Muscle layer of colon (tissue), 2 donors: ENCODE data around the gene MYMK.
A peak's percentile ranks its signal among the peaks of the same experiment; 100 is the strongest.

Experiments used
- H3K27ac ChIP-seq: one replicate; pipeline ENCODE4 v1.7.0; 2013; ENCODE audit warnings: low read depth, mild to moderate bottlenecking, low read length, moderate library complexity
- H3K27me3 ChIP-seq, 2 donors: one replicate each; pipeline ENCODE4 v1.7.0; 2013; ENCODE audit warnings: low read length in 2 of 2, mild to moderate bottlenecking in 2 of 2; ENCODE audit not compliant: insufficient read depth in 2 of 2, control insufficient read depth in 1 of 2
- H3K36me3 ChIP-seq: one replicate; pipeline ENCODE4 v1.7.0; 2013; ENCODE audit warnings: mild to moderate bottlenecking, low read length; ENCODE audit not compliant: insufficient read depth
- H3K4me1 ChIP-seq: one replicate; pipeline ENCODE4 v1.7.0; 2013; ENCODE audit warnings: mild to moderate bottlenecking, low read length; ENCODE audit not compliant: insufficient read depth
- H3K4me3 ChIP-seq, 2 donors: one replicate each; pipeline ENCODE4 v1.7.0; 2013; ENCODE audit warnings: low read length in 2 of 2, low read depth in 1 of 2, mild to moderate bottlenecking in 1 of 2, moderate library complexity in 1 of 2
- H3K9ac ChIP-seq: one replicate; pipeline ENCODE4 v1.7.0; 2013; ENCODE audit warnings: low read length
- H3K9me3 ChIP-seq: one replicate; pipeline ENCODE4 v1.7.0; 2013; ENCODE audit warnings: mild to moderate bottlenecking, low read length
- donor health status: abdominal sarcoma.
- donor health status: Adenocarcinoma of cecum.

MYMK gene

DNA sequence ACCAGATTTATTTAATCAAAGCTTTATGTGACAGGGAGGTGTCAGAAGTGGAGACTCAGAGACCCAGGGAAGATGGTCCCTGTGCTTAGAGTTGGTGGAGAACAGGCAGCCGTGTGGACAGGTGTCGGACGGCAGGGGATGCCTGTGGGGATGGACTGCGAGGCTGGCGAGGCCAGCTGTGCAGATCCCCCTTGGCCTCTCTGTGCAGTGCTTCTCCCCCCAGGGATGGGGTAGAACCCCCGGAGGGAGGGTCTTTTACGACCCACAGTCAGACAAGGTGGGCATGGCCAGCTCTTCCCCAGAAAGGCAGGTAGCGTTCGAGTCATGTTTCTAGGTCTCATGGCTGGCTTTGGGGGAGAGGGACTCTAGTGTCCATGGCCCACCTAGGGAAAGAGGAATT is 41.1 kb downstream of the MYMK start:
- Histone ChIP-seq H3K9ac (no peak overlapping the region), H3K36me3 (no peaks in the 10 kb centered on the region), H3K4me1 (peaks cover 8% of the 10 kb centered on the region), H3K9me3 (no peaks in the 10 kb centered on the region), H3K4me3 (no peak overlapping the region), H3K27ac (no peak overlapping the region), H3K27me3 (peaks cover 0 to 17% of the 10 kb centered on the region in 2 donors)

DNA sequence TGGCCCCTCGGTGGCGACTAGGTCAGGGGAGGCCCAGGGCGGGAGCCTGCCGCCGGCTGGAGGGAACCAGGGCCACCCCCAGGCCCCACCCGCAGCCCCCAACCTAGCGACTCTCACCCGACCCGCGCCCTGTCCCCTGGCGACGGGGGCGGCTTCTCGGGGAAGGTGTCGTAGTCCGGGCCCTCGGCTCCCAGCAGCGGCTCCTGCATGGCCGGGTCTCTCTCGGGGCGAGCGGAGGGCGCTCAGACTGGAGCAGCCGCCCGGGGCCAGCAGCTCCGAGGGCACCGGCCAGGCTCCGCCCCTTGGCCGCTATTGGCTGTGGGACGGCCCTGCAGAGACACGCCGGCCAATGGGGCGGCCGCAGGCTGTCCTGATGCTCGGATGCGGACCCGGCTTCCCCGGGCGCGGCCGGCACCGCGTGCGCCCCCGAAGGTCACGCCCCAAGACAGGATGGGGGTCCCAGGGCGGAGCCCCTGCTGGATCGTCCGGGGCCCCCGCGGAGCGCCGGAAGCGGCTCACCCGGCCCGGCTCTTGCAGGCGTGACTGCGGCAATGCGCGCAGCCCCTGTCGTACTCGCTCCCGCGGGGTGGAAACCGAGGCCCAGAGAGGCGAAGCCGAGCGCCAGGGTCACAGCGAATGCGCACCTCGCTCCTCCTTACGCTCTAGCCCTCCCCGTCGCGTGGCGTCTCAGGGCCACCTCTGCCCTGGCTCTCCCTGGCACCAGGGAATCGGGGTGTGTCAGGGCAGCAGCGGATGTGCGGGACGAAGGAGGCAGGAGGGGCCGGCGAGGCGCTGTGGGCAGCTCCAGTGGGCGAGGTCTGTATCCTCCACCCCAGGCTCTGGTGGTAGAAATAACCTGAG is 45.7 kb downstream of the MYMK start, which contains the start of gene SLC2A6:
Gene SLC2A6 (minus strand): TSS at position 249 of the 861 bp plus-strand sequence. CDS start 40 bp downstream, at position 209.
- peaks cover 8% of the 10 kb centered on the region for H3K4me1 ChIP-seq
- peak within 1 kb of the TSS; percentile 49 for H3K9ac ChIP-seq
- H3K9me3 ChIP-seq: no peaks in the 10 kb centered on the region
- no peak within 1 kb of the TSS for H3K27ac ChIP-seq
- H3K27me3 ChIP-seq: peaks cover 0 to 4% of the 10 kb centered on the region in 2 donors
- no peaks in the 10 kb centered on the region for H3K36me3 ChIP-seq
- H3K4me3 ChIP-seq: peak within 1 kb of the TSS; percentile 55 to 60

DNA sequence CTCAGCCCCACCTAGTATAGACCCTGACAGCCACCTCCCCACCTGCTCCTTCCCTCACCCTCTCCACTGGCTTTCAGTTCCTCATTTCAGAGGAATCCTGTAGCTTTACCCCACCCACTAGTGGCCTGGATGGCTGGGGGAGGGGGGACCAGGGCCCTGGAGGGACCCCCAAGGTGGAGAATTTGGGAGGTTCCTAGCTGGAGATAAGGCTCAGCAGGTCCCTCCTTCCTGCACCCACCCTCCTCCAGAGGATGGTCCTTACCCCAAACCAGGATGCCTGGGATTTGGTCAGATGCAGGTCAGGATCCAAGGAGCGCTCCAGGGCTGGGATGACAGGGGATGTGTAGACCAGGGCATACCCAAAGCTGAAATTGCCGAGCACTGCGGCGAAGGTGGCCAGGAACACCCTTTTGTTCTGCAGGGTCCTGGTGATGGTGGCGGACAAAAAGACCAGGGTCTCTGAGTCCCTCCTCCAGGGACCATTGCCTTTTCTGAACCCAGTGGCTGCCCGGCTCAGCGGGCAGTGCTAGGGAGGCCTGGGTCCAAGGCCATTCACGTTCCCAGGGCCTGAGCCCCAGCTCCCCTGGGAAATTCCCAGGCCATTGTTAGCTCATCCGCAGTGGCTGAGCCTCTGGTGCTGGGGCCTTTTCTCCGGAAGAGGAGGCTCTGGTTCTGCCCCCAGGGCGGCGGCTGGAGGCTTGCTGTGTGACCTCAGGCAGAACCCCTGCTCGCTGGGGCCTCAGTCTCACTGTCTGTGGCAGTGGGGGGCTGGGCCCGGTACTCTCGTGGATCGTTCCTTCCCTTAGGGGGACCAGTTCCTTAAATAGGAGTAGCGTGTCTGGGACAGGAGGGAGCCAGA is 46.5 kb downstream of the MYMK start:
- H3K27ac ChIP-seq: no peak overlapping the region
- no peaks in the 10 kb centered on the region for H3K9me3 ChIP-seq
- peak overlapping the region; percentile 55 to 60 for H3K4me3 ChIP-seq
- H3K36me3 ChIP-seq: no peaks in the 10 kb centered on the region
- peak overlapping the region; percentile 49 for H3K9ac ChIP-seq
- H3K4me1 ChIP-seq: peaks cover 8% of the 10 kb centered on the region
- no peaks in the 10 kb centered on the region for H3K27me3 ChIP-seq

DNA sequence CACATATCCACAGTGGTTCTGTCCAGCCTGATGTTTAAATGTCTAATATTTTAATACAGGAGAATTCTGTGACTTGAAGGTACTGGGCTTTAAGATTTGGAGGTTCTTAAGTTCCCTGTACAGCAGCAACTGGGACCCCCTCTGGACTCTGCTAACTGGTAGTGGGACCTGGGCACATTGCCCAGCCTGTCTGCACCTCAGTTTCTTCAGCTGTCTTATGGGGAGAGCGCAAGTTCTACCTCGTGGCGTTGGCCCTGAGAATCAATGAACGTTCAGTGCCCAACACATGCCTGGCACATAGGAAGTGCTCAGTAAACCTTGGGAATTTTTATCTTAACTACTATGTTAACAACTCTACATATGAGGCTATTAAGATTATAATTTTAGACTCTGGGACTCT is 47.3 kb downstream of the MYMK start:
- H3K9me3 ChIP-seq: no peaks in the 10 kb centered on the region
- H3K4me3 ChIP-seq: no peak overlapping the region
- H3K9ac ChIP-seq: no peak overlapping the region
- H3K4me1 ChIP-seq: peaks cover 8% of the 10 kb centered on the region
- H3K27ac ChIP-seq: no peak overlapping the region
- no peaks in the 10 kb centered on the region for H3K36me3 ChIP-seq
- H3K27me3 ChIP-seq: no peaks in the 10 kb centered on the region

DNA sequence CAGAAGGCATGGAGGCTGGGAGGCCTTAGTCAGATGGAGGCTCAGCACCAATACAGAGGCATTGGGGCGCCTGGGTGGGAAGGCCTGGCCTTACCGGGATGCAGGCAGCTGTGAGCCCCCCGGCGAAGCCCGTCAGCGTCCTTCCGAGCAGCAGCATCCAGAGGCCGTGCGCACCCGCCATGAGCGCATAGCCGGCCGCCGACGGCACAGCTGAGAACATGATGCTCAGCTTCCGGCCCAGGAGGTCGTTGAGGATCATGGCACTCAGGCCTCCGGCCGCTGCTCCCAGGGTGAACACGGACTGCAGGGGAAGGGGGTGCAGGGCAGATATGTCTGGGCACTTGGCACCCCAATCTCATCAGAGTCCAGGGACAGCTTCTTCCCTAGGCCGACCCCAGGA is 47.8 kb downstream of the MYMK start:
- Histone ChIP-seq H3K9me3 (no peaks in the 10 kb centered on the region), H3K27me3 (no peaks in the 10 kb centered on the region), H3K4me1 (peaks cover 8% of the 10 kb centered on the region), H3K9ac (no peak overlapping the region), H3K36me3 (no peaks in the 10 kb centered on the region), H3K27ac (no peak overlapping the region), H3K4me3 (no peak overlapping the region)

DNA sequence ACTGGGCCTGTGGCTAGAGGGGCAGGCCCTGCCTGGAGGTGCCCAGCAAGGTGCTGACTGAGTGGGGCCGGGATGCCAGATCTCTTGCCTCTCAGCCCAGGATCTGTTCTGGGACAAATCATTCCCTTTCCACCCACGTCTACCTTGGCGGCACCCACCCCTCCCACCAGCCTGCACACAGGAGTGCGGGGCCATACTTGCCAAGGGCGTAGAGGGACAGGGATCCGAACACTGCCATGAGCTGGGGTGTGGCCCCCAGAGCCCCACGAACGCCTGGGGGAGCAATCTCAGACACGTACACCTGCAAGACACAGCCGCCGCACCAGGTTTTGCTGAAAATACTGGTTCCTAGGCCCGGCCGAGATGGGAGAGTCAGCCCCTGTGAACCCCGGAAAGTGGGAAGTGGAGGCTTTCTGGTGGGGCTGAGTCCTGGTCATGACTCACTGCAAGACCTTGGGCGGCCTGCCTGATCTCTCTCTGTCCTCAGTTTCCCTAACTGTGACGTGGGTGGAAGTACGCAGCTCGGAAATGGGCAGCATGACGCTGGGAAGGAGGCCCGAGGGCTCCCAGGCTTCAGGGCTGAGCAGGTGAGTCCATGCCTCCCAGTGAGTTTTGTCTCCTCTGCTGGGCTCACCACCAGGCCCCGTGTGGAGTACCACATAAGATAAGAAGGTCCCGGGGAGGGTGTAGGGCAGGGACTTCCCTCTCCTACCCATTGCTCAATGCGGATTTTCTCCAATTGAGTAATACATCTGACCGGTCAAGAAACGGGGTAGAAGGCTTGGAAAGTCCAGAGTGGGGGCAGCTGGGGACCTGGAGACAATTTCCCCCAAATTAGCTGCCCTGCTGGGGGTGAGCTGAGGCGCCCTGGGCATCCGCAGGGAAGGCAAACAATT is 48.5 kb downstream of the MYMK start:
- H3K4me1 ChIP-seq: peaks cover 8% of the 10 kb centered on the region
- no peak overlapping the region for H3K9ac ChIP-seq
- H3K27me3 ChIP-seq: no peaks in the 10 kb centered on the region
- no peak overlapping the region for H3K4me3 ChIP-seq
- no peak overlapping the region for H3K27ac ChIP-seq
- no peaks in the 10 kb centered on the region for H3K36me3 ChIP-seq
- H3K9me3 ChIP-seq: no peaks in the 10 kb centered on the region

DNA sequence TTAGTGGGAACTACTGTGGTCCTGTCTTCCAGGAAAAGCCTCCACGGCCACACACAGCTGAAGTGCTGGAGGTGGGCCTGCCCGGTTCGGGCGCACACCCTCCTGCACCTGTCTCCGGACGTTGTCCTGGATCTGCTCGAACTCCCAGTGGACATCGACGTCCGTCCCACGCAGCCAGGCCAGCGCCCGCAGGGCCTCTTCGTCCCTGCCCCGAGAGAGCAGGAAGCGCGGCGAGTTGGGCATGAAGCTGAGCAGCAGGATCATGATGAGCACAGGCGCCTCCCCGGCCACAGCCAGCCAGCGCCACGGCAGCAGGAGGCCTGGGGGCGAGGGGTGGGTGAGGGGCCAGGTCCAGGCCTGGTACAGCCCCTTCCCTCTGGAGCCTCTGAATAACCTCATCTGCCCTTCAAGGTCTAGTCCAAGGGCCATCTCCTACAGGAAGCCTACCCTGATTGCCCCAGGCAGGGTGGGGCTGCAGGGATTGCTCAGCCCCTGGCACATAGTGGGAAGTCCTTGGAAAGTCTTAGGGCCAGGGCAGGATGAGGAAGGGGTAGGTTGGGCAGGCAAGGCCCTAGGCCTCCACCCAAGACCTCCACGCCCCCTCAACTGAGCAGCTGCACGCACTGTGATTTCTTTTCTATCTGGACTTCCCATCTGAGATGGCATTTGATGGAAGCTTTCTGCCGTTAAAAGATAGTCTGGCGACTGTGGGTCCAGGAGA is 49.3 kb downstream of the MYMK start:
- no peak overlapping the region for H3K27ac ChIP-seq
- no peaks in the 10 kb centered on the region for H3K36me3 ChIP-seq
- H3K4me1 ChIP-seq: peaks cover 8% of the 10 kb centered on the region
- no peak overlapping the region for H3K9ac ChIP-seq
- no peaks in the 10 kb centered on the region for H3K27me3 ChIP-seq
- H3K4me3 ChIP-seq: no peak overlapping the region
- no peaks in the 10 kb centered on the region for H3K9me3 ChIP-seq

DNA sequence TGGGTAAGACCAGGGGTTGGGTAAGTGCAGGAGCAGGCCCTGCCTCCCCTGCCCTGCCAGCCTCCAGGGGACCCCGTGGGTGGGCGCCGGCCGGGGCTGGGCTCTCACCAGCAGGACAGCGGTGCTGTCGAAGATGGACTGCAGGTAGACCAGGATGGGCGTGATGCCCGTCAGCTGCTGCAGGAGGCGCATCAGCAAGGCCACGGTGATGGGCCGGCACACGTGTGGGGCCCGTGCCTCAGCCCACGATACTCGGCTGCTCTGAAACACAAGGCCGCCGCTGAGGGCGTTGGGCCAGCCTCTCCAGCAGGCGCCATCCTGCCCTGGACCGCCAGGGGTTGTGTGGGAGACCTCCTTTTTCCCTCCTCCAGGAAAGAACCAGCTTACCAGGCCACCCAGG is 49.9 kb downstream of the MYMK start:
- no peaks in the 10 kb centered on the region for H3K9me3 ChIP-seq
- no peaks in the 10 kb centered on the region for H3K36me3 ChIP-seq
- no peak overlapping the region for H3K4me3 ChIP-seq
- H3K27me3 ChIP-seq: no peaks in the 10 kb centered on the region
- no peak overlapping the region for H3K9ac ChIP-seq
- H3K27ac ChIP-seq: no peak overlapping the region
- peaks cover 7% of the 10 kb centered on the region for H3K4me1 ChIP-seq

DNA sequence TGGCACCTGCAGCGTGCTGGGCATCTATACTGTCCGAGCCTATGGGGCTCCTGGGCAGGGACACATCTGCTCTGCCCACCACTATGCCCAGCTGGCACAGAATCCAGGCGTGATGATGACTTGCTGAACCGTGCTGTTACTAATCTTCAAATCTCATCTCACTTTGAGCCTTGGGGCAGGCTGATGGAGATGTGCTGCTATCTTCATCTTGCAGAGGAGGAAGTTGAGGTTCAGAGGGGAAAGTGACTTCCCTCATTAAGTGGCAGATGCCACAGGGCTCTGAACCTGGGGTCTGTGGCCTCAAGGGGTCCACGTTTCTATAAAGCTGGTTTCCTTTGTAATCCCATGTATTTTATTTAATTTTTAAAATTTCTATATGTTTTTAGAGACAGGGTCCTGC is 50.5 kb downstream of the MYMK start:
- Histone ChIP-seq H3K27me3 (no peaks in the 10 kb centered on the region), H3K9me3 (no peaks in the 10 kb centered on the region), H3K4me3 (no peak overlapping the region), H3K27ac (no peak overlapping the region), H3K36me3 (no peaks in the 10 kb centered on the region), H3K9ac (no peak overlapping the region), H3K4me1 (peaks cover under 1% of the 10 kb centered on the region)

DNA sequence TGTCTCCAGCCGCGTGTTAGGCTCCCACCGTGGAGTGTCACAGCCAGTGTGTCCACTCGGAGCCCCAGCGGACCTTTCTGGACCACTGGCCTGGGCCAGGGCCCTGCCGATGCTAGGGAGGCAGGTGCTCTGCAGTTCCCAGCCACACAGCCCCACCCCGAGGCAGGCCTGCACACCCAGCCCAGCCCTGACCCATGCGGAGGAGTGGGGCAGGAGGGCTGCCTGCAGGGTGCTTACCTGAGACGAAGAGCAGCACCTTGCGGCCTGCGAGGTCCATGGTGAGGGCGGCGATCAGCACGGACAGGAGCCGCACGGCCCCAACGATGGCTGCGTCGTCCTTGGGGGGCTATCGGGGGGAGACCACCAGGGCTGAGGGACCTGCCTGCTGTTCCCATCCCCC is 51.0 kb downstream of the MYMK start:
- H3K4me3 ChIP-seq: no peak overlapping the region
- H3K36me3 ChIP-seq: no peaks in the 10 kb centered on the region
- H3K9me3 ChIP-seq: no peaks in the 10 kb centered on the region
- H3K4me1 ChIP-seq: no peaks in the 10 kb centered on the region
- no peaks in the 10 kb centered on the region for H3K27me3 ChIP-seq
- H3K9ac ChIP-seq: no peak overlapping the region
- H3K27ac ChIP-seq: no peak overlapping the region
